GM06990 (cell line): ENCODE data around the gene GNG4.

ENCODE experiments used
- DNase-seq: peaks from one replicate; pipeline ENCODE4 v3.0.0-alpha.2; 2011; ENCODE audit not compliant: insufficient read length; ENCODE audit errors: extremely low read depth
- H3K27me3 ChIP-seq: replicated peaks from 2 replicates; pipeline ENCODE4 v1.6.0; 2011; ENCODE audit warnings: low read length; ENCODE audit not compliant: control insufficient read depth, insufficient read depth
- H3K36me3 ChIP-seq: 2 replicates; pipeline ENCODE4 v1.5.1; 2011; ENCODE audit warnings: low read length; ENCODE audit not compliant: control insufficient read depth, insufficient read depth
- H3K4me3 ChIP-seq: replicated peaks from 2 replicates; pipeline ENCODE4 v1.5.1; 2011; ENCODE audit warnings: low read depth, mild to moderate bottlenecking, control low read depth, low read length
- TF ChIP-seq, protein P1 (sequence below): IDR thresholded peaks from 2 replicates; pipeline ENCODE4 v1.5.1; 2011; ENCODE audit warnings: low read length, control low read depth, mild to moderate bottlenecking, inconsistent platforms; ENCODE audit not compliant: insufficient read depth, poor library complexity, severe bottlenecking

The GNG4 gene

DNA sequence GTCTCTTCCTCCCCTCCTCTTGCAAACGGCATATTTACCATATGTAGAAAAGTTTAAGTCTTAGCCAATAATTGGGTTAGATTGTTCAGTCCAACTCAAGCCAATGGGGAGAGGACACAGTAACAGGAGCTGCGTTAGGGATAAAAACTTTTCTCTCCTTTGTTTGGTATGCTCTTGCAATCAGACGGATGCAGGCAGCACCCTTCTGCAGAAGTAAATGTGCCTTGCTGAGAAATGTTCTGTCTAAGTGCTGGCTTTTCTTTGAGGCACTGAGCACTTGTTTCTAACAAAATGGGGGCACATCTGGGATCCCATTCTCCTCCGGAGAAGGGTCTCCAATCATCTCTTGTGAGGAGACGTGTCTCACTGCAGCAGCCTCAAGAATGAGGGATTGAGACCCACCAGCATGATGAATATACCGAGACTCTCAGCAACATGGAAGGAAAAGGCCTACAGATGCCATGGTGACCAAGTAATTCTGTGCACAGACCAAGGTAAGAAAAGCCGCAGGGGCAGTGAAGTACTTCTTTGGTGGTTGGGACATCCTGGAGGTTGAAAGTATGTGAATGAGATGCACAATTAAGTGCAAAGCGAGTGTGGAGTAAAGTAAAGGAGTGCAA lies 20.7 kb upstream of the GNG4 start:
- TF ChIP-seq, protein P1, sequence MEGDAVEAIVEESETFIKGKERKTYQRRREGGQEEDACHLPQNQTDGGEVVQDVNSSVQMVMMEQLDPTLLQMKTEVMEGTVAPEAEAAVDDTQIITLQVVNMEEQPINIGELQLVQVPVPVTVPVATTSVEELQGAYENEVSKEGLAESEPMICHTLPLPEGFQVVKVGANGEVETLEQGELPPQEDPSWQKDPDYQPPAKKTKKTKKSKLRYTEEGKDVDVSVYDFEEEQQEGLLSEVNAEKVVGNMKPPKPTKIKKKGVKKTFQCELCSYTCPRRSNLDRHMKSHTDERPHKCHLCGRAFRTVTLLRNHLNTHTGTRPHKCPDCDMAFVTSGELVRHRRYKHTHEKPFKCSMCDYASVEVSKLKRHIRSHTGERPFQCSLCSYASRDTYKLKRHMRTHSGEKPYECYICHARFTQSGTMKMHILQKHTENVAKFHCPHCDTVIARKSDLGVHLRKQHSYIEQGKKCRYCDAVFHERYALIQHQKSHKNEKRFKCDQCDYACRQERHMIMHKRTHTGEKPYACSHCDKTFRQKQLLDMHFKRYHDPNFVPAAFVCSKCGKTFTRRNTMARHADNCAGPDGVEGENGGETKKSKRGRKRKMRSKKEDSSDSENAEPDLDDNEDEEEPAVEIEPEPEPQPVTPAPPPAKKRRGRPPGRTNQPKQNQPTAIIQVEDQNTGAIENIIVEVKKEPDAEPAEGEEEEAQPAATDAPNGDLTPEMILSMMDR: no peak
- peaks cover 1% of the 10 kb centered on the region for H3K36me3 ChIP-seq
- no peaks in the 10 kb centered on the region for H3K27me3 ChIP-seq
- no peak for DNase-seq
- no peak overlapping the region for H3K4me3 ChIP-seq

DNA sequence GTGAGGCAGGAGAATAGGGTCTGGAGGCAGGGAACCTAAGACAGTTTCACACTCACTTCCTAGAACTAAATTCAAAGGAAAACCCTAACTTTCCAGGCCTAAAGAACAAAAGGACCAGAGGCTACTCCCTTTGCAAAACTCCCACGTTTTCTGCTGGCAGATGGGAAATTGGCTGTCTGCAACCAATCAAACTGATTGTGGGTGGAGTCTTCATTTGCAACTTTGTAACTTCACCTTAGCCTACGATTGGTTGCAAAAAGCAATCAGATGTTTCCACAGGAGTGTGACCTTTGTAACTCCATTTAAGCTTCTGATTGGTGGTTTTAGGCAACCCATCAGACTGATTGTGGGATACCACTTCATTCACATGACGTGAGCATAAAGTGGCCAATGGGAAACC lies 19.7 kb upstream of the GNG4 start:
- no peaks in the 10 kb centered on the region for H3K27me3 ChIP-seq
- DNase-seq: no peak
- H3K36me3 ChIP-seq: peaks cover 1% of the 10 kb centered on the region; the same call in 1 of the 2 replicates
- no peak overlapping the region for H3K4me3 ChIP-seq
- TF ChIP-seq, protein P1: no peak

- no peaks in the 10 kb centered on the region for H3K36me3 ChIP-seq
- no peaks in the 10 kb centered on the region for H3K27me3 ChIP-seq
- TF ChIP-seq, protein P1: no peak
- H3K4me3 ChIP-seq: no peak overlapping the region
- no peak for DNase-seq
These were observed 14.0 kb upstream of the GNG4 start for GRCh38 chr1:235663628-235664027.

DNA sequence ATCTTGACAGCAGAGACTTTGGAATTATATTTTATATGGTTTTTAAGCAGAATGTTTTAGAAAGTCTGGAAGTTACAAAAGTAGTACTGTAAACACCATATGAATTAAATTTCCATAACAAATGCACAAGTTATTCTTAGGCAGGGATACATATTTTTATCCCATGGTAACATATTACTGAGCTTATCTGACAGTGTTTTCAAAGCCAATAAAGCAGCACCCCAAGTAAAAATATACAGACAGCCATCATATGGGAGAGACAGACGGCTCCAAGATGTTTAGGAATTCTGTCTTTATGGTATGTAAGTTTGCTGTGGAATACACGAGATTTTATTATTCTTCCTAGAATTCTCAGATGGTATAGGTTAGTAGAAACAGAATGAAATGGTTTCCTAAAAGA lies 12.0 kb upstream of the GNG4 start:
- TF ChIP-seq, protein P1: no peak

DNA sequence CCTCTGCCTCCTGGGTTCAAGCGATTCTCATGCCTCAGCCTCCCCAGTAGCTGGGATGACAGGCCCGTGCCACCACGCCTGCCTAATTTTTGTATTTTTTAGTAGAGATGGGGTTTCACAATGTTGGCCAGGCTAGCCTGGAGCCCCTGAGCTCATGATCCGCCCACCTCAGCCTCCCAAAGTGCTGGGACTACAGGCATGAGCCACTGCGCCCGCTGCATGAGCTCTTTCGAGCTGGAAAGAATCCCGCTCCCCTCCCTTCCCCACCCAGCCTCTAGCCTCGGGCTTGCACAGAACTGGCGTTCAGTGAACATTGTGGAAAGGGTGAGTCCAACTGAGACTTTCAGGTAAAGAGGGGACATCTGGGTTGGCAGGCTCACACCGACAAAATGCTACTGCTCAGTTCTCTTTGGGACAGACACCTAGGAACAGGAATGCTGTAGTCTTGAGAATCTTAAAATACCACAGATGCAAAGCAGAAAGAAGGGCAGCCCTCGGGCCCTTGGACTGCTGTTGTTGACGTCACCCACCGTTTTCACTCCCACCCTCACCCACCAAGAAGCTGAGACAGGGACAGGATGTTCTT lies 9.7 kb upstream of the GNG4 start:
- Histone ChIP-seq H3K4me3 (no peak overlapping the region), H3K27me3 (no peaks in the 10 kb centered on the region), H3K36me3 (no peaks in the 10 kb centered on the region)
- TF ChIP-seq, protein P1: no peak
- no peak for DNase-seq

More for the DNA sequence above, 12.0 kb upstream of the GNG4 start:
- Histone ChIP-seq H3K27me3 (no peaks in the 10 kb centered on the region), H3K4me3 (no peak overlapping the region), H3K36me3 (no peaks in the 10 kb centered on the region)
- DNase-seq: no peak
